HepG2 (cell line): Measurements from ENCODE around the gene WDHD1. TPM values are rescaled to one million over a fixed set of nuclear protein-coding genes. Genes with fewer than 3 reads are reported as not detected.

ENCODE experiments used
- ARHGAP35 ChIP-seq: sonication (generic); formaldehyde crosslinking; IDR thresholded peaks from 2 replicates; pipeline ENCODE4 v1.9.0; 2022; ENCODE audit warnings: mild to moderate bottlenecking, inconsistent platforms, moderate library complexity, missing genetic modification reagents, borderline replicate concordance
- GLMP ChIP-seq: sonication (generic); formaldehyde crosslinking; IDR thresholded peaks from 2 replicates; pipeline ENCODE4 v1.9.0; 2021; ENCODE audit warnings: missing genetic modification reagents, mild to moderate bottlenecking, borderline replicate concordance
- HNRNPLL ChIP-seq: fragments of 200-400 bp; formaldehyde crosslinking; IDR thresholded peaks from 2 replicates; pipeline ENCODE4 v1.6.1; 2017; ENCODE audit warnings: mild to moderate bottlenecking, low read depth, low read length; ENCODE audit not compliant: poor library complexity, severe bottlenecking
- NAIF1 ChIP-seq: sonication (generic); formaldehyde crosslinking; IDR thresholded peaks from 2 replicates; pipeline ENCODE4 v1.5.0; 2020; ENCODE audit warnings: mild to moderate bottlenecking, missing genetic modification reagents, borderline replicate concordance
- NR2F1 ChIP-seq, 2 experiments: fragments of 450-650 bp in 1 of 2; formaldehyde crosslinking in 1 of 2; IDR thresholded peaks; 2 replicates each; pipeline versions ENCODE4 v1.5.0 to v1.6.1; 2016 to 2020; ENCODE audit warnings: mild to moderate bottlenecking in 1 of 2, missing compliant biosample characterization in 1 of 2, missing genetic modification reagents in 1 of 2, moderate library complexity in 1 of 2
- PHF21A ChIP-seq: sonication (generic); formaldehyde crosslinking; IDR thresholded peaks from 2 replicates; pipeline ENCODE4 v1.5.0; 2020; ENCODE audit warnings: mild to moderate bottlenecking, missing genetic modification reagents
- TAF1 ChIP-seq: sonication (generic); formaldehyde crosslinking; IDR thresholded peaks from 2 replicates; pipeline ENCODE4 v1.4.0; 2020; ENCODE audit warnings: missing genetic modification reagents
- ZNF354B ChIP-seq: sonication (generic); formaldehyde crosslinking; IDR thresholded peaks from 2 replicates; pipeline ENCODE4 v1.8.0; 2022; ENCODE audit warnings: mild to moderate bottlenecking, missing genetic modification reagents
- ZNF570 ChIP-seq: sonication (generic); formaldehyde crosslinking; IDR thresholded peaks from 2 replicates; pipeline ENCODE4 v1.4.0; 2020; ENCODE audit warnings: mild to moderate bottlenecking, missing genetic modification reagents, borderline replicate concordance
- ZNF766 ChIP-seq: sonication (generic); formaldehyde crosslinking; IDR thresholded peaks from 2 replicates; pipeline ENCODE4 v1.5.0; 2020; ENCODE audit warnings: missing genetic modification reagents, borderline replicate concordance
- ZNF792 ChIP-seq: IDR thresholded peaks from 2 replicates; pipeline ENCODE4 v1.6.1; 2016
- polyA plus RNA-seq, 8 experiments: library from polyadenylated mRNA; depleted of rRNA in 3 of 8; stranded (reverse) in 7 of 8; unstranded in 1 of 8; fragments of >200 nt; fragmentation: Illumina TruSeq in 4 of 8; extraction: Trizol in 4 of 8; gene quantifications; 2 replicates each; pipeline versions ENCODE4 v1.2.1 to v1.2.3, GENCODE V29; 2011 to 2016; ENCODE audit warnings: low read depth in 4 of 8, missing spikeins in 1 of 8, mixed read lengths in 1 of 8; ENCODE audit not compliant: insufficient read depth in 1 of 8
- total RNA-seq, 5 experiments: library from RNA; depleted of rRNA; stranded (reverse); fragments of >200 nt; fragmentation: Illumina TruSeq; extraction: Trizol; gene quantifications; 2 replicates each; pipeline ENCODE4 v1.2.3, GENCODE V29; 2016; ENCODE audit warnings: low read depth in 1 of 5
- TF ChIP-seq, protein P1 (sequence below): IDR thresholded peaks from 2 replicates; pipeline ENCODE4 v1.6.1; 2016; ENCODE audit warnings: missing compliant biosample characterization, missing genetic modification reagents, borderline replicate concordance
- TF ChIP-seq, protein P2 (sequence below), 2 experiments: sonication (generic) in 1 of 2; formaldehyde crosslinking in 1 of 2; IDR thresholded peaks; 2 replicates each; pipeline versions ENCODE4 v1.6.1 to v1.9.0; 2014 to 2022; ENCODE audit warnings: antibody characterized with exemption in 1 of 2, borderline replicate concordance in 1 of 2, inconsistent platforms in 1 of 2, low read depth in 1 of 2, missing genetic modification reagents in 1 of 2
- TF ChIP-seq, protein P3 (sequence below): sonication (generic); formaldehyde crosslinking; IDR thresholded peaks from 2 replicates; pipeline ENCODE4 v1.8.0; 2022; ENCODE audit warnings: mild to moderate bottlenecking, missing genetic modification reagents, moderate library complexity

Gene WDHD1
- total and polyA plus RNA-seq, 2 of the 13 experiments (the other 11 are each of a cell fraction or from before 2014, with no cell fraction given): 5.5 to 27.5 TPM

- TF ChIP-seq NR2F1 (CRISPR knock-in tag; IDR thresholded peaks at IDR 0.05): peak; percentile 11 to 73; a peak in 3 of 4 replicates
- TF ChIP-seq ZNF354B (CRISPR knock-in tag): no peak
- TF ChIP-seq HNRNPLL: peak; percentile 86
- no peak for TF ChIP-seq ZNF792 (CRISPR knock-in tag)
- peak; percentile 46; the same call in 1 of the 2 replicates for TF ChIP-seq NAIF1
- TF ChIP-seq, protein P1, sequence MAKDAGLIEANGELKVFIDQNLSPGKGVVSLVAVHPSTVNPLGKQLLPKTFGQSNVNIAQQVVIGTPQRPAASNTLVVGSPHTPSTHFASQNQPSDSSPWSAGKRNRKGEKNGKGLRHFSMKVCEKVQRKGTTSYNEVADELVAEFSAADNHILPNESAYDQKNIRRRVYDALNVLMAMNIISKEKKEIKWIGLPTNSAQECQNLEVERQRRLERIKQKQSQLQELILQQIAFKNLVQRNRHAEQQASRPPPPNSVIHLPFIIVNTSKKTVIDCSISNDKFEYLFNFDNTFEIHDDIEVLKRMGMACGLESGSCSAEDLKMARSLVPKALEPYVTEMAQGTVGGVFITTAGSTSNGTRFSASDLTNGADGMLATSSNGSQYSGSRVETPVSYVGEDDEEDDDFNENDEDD (CRISPR knock-in tag): peak; percentile 9; the same call in 1 of the 2 replicates
- no peak for TF ChIP-seq GLMP (CRISPR knock-in tag)
- no peak; the same call in 1 of the 2 replicates for TF ChIP-seq ZNF570 (CRISPR knock-in tag)
- no peak; the same call in 1 of the 2 replicates for TF ChIP-seq ZNF766
- TF ChIP-seq, protein P2, sequence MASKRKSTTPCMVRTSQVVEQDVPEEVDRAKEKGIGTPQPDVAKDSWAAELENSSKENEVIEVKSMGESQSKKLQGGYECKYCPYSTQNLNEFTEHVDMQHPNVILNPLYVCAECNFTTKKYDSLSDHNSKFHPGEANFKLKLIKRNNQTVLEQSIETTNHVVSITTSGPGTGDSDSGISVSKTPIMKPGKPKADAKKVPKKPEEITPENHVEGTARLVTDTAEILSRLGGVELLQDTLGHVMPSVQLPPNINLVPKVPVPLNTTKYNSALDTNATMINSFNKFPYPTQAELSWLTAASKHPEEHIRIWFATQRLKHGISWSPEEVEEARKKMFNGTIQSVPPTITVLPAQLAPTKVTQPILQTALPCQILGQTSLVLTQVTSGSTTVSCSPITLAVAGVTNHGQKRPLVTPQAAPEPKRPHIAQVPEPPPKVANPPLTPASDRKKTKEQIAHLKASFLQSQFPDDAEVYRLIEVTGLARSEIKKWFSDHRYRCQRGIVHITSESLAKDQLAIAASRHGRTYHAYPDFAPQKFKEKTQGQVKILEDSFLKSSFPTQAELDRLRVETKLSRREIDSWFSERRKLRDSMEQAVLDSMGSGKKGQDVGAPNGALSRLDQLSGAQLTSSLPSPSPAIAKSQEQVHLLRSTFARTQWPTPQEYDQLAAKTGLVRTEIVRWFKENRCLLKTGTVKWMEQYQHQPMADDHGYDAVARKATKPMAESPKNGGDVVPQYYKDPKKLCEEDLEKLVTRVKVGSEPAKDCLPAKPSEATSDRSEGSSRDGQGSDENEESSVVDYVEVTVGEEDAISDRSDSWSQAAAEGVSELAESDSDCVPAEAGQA (IDR thresholded peaks at IDR 0.05; ENCODE audit: low read depth): no peak
- TF ChIP-seq, protein P2 (CRISPR knock-in tag; IDR thresholded peaks at IDR 0.05; ENCODE audit: borderline replicate concordance): peak; percentile 66; the same call in 1 of the 2 replicates
- TF ChIP-seq ARHGAP35 (CRISPR knock-in tag): no peak
- TF ChIP-seq TAF1 (CRISPR knock-in tag): peak; percentile 93
- peak; percentile 69 for TF ChIP-seq PHF21A
- TF ChIP-seq, protein P3, sequence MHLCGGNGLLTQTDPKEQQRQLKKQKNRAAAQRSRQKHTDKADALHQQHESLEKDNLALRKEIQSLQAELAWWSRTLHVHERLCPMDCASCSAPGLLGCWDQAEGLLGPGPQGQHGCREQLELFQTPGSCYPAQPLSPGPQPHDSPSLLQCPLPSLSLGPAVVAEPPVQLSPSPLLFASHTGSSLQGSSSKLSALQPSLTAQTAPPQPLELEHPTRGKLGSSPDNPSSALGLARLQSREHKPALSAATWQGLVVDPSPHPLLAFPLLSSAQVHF: no peak
These were observed 124.1 kb downstream of the WDHD1 start, which contains the start of gene GCH1 (continued) for GRCh38 chr14:54902521-54903420.
